ENCODE measurements around the gene CTBP1.
"Not testable (repeated sequence)": the region's sequence is repeated elsewhere in the genome, so short reads cannot be mapped to it uniquely, and the experiment has no call there.

CTBP1 gene

DNA sequence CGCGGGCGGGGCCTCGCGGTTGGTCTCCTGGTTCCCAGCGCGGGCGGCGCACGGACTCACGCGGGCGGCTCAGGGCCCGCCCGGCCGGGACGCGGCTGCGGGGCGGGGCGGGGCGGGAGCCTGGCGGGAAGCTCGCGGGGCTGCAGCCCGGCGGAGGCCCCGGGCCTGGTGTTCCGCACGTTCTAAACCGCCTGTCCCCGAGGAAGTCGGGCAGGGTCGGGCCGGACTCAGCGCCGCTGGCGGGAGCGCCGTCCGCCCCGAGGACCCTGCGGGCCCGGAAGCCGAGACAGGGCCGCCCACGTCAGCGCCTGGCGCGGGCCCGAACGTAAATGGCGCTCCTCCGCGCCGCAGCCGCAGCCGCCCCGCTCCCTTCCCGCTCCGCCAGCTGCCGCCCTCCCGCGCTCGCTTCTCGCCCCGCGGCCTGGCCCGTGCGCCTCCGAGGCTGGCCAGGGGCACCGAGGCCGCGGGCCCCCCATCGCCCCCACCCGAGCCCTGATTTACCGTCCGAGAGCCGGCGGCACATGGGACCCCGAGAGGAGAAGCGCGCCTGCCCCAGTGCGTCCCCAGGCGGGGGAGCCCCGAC, 309 bp upstream of the CTBP1 start:
- DNase-seq: peak; percentile 78

GRCh38 chr4:1247864-1248244, 1.1 kb downstream of the CTBP1 start:
- no peak for DNase-seq

GRCh38 chr4:1246901-1247863, 1.7 kb downstream of the CTBP1 start:
- peak; percentile 11 for DNase-seq

DNA sequence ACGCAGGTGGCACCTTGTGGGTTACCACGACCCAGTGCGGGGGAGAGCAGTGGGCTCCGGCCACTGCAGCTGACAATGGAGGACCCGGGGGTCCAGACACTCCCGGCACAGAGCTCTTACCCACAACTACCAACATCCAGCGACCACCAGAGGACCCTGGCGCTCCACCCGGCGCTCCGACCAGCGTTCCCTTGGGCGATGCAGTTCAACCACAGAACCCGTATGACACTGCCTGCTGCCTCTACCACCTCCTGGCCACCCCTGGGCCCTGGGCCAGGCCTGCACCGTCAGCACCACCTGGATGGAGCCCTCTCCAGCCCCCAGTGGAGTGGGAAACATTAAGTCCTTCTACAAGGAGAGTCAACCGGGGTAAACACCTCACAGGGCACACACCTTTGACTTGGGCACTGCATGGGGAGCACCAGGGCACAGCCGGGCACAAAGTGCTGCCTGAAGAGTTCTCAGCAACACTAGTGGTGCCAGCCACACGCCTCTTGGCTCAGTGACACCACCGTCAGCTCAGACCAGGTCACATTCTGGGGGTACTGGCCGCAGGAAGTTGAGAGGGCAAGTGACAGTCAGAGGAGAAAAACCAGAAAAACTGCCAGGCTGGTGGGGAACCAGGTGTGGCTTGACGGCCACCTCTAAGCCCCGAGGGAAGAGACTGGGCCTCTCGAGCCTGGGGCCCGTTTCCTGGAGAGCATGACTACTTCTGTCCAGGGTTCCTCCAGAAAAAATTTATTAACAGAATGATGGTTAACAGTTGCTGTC, 2.6 kb downstream of the CTBP1 start:
- DNase-seq: no peak

DNA sequence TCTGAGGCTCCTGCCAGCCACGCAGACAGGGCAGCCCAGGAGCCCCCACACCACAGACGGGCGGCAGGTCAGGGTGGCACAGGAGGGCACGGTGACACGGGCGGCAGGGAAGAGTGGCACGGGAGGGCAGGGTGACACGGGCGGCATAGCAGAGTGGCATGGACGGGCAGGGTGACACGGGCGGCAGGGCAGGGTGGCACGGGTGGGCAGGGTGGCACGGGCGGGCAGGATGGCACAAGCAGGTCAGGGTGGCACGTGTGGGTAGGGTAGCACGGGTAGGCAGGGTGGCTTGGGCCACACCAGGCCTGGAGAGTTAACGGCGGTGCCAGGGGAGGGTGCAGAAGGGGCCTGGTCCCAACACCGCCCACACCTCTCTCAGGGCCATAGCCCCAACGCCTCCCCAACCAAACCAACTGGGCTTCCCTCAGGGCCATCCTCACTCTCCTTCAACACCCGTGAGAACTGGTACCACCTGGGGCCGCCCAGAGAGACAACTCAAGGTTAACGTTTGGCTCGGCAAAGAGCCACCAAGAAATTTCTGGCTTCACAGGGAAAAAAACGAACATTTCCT, 3.4 kb downstream of the CTBP1 start:
- DNase-seq: no peak

GRCh38 chr4:1244978-1245471, 3.9 kb downstream of the CTBP1 start:
- DNase-seq: no peak

DNA sequence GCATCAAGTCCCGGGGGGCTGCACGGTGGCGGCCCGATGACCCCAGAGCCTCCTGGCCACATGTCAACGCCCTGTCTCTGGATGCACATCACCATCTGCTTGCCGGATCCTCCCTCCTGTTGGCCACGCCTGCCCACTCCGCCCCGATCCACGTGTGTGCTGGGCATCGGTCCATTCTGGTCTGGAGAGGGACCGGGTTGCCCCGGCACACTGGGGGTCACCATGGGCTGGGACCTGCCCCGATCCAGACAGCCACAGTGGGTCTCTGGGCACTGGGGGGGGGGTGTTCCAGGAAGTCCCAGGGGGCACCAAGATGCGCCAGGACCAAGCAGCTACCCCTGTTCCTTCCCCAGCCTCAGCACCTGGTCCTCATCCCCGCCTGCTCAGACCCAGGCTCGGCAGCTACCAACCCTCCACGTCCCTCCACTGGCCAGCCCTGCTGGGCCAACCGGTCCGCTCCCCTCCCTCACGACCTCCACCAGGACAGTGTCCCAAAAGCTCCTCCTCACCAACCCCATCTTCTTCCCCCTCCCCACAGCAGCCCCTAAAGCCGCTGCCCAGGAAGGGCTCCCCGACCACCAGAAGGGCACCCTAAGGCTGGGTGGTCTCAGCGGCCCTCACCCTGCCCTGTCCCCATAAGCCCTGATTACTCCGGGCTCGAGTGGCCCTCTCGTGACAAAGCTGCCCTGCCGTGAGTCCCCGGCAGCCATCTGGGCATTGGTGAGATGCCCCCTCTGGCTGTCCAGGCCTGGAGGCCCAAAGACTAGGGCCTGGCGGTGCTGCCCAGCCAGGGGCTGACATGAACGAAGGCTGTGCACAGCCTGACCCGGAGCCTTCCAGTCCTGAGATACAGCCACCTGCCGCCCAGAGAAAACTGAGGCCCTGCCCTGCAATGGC, 4.6 kb downstream of the CTBP1 start:
- DNase-seq: no peak

DNA sequence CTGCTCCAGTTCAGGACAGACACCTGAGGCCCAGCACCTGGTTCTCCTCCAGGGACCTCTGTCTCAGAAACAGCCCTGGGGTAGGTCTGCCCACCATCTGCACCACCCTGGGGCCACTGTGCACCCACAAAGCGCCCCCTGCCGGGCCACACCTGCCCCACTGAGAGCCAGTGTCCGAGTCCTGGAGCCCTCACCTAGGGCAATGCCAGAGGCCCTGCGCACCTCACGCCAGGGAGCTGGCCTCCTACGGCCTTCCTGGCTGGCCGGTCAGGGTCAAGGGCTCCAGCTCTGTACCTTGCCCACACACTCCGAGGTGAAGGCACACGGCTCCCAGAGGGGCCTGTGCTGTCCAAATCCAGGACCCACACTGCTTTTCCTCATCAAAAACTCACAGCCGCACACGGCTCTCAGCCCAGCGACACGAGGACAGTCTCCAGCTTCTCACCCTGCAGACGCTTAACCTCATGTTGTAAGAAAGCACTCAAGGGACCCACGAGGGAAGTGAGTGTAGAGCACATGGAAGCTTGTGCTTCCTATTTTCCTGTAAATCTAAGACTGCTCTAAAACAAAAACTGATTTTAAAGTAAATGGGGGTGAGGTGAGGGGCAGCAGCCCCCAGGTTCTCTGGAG, 5.4 kb downstream of the CTBP1 start:
- DNase-seq: no peak

GRCh38 chr4:1242506-1243450, 6.2 kb downstream of the CTBP1 start:
- DNase-seq: no peak

DNA sequence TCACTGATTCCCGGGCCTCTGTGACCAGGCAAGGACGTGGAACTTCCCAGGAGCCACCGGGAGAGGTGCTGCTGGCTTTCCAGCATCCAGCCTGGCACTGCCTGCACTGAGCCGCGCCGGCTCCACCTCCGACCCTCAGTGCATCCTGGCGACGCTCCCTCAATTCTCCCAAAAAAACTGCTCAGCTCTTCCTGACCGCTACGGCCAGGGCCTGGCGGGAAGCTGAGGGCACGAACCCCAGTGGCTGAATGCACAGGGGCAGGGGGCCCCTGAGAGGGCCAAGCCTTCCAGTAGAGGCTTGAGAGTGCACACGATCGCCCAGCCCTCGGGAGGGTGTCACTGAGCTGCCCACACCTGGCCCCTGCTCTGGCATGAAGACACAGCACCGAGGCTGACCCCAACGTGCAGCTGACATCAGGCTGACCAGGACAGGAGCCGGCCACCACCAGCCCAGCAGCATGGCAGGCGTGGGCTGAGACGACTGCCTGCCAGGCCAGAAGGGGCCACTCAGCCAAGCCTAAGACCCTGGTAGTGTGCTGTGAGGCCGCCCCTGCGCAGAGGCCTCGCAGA, 6.9 kb downstream of the CTBP1 start:
- no peak for DNase-seq

- DNase-seq: no peak
Measured at GRCh38 chr4:1241466-1241935, 7.4 kb downstream of the CTBP1 start.

DNA sequence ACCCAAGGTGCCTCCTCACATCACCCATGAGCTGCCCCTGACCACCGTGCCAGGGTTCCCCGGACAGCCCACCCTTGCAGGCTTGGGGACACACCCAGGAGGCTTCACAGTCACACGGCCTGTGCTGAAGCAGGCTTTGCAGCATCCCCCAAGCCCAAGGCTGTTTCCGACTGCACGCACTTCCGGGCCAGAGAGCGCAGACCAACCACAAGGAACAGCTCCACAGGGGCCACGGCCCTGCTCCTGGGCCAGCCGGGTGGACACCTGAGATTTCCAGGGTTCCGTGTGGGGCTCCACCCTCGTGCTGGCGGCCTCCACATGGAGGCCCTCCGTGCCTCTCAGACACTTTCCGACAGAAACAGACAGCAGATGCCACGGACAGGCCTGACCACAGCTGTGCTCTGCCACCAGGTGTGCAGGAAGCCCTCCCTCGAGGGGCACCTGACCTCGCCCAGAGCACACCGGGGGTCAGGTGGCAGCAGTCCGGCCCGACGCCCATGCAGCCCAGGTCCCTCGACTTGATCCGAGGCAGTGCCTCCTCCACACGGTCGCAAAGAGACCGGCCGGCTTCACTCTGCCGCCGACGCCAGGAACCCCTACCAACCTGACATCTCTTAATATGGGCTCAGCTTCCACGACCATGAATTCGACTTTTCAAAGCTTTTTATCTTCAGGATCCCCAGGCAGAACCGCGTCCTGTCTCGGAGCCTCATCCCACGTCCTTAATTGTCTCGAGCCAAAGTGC, 8.0 kb downstream of the CTBP1 start:
- no peak for DNase-seq

DNA sequence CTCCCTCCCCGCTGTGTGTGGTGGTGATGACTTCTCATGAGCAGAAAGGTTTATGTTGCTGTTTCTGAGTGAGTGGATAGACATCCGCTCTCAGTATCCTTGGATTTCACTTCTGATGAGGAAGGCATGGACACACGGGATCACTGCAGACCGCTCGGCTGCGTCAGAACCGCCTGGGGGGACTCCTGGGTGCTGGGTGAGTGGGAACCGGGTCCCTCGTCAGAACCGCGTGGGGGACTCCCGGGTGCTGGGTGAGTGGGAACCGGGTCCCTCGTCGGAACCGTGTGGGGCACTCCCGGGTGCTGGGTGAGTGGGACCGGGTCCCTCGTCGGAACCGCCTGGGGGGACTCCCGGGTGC, 9.0 kb downstream of the CTBP1 start:
- no peak for DNase-seq

- DNase-seq: no peak
Measured at GRCh38 chr4:1239141-1239949, 9.6 kb downstream of the CTBP1 start.

DNA sequence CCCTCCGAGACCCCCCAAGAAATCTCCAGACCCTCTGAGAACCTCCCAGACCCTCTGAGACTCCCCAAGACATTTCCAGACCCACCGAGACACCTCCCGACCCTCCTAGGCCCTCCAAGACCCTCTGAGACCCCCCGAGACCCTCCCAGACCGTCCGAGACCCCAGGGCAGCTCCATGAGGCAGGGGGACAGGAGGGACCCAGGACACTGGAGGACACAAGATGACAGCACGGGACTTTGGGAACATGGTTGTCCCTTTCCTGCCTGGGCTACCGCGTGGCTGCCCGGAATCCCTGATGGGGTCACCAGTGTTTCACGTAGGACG, 10.3 kb downstream of the CTBP1 start:
- DNase-seq: no peak

GRCh38 chr4:1237981-1238675, 10.8 kb downstream of the CTBP1 start:
- DNase-seq: no peak

DNA sequence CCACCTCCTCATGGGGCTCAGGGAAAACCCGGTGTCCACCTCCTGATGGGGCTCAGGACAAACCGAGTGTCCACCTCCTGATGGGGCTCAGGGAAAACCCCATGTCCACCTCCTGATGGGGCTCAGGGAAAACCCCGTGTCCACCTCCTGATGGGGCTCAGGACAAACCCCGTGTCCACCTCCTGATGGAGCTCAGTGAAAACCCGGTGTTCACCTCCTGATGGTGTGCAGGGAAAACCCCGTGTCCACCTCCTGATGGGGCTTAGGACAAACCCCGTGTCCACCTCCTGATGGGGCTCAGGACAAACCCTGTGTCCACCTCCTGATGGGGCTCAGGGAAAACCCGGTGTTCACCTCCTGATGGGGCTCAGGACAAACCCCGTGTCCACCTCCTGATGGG, 11.7 kb downstream of the CTBP1 start:
- not testable (repeated sequence) for DNase-seq

- DNase-seq: not testable (repeated sequence)
Measured at GRCh38 chr4:1236836-1237235, 12.1 kb downstream of the CTBP1 start.
